HG03354 (cell line): ENCODE measurements around the gene ENG.
"Not testable (repeated sequence)": the region's sequence is repeated elsewhere in the genome, so short reads cannot be mapped to it uniquely, and the experiment has no call there.

ENCODE experiments used
- ATAC-seq: cut with Tn5 transposase; IDR thresholded peaks from one replicate; pipeline ENCODE4 v1.9.1; 2021; ENCODE audit warnings: mild to moderate bottlenecking; ENCODE audit not compliant: unreplicated experiment, poor library complexity, severe bottlenecking

Gene ENG

GRCh38 chr9:127781806-127782205 is 72.7 kb downstream of the ENG start:
- no peak for ATAC-seq

- ATAC-seq, result not testable (repeated sequence)
These were observed 73.5 kb downstream of the ENG start for GRCh38 chr9:127780909-127781308.

GRCh38 chr9:127780126-127780885 is 74.2 kb downstream of the ENG start:
- no peak for ATAC-seq

DNA sequence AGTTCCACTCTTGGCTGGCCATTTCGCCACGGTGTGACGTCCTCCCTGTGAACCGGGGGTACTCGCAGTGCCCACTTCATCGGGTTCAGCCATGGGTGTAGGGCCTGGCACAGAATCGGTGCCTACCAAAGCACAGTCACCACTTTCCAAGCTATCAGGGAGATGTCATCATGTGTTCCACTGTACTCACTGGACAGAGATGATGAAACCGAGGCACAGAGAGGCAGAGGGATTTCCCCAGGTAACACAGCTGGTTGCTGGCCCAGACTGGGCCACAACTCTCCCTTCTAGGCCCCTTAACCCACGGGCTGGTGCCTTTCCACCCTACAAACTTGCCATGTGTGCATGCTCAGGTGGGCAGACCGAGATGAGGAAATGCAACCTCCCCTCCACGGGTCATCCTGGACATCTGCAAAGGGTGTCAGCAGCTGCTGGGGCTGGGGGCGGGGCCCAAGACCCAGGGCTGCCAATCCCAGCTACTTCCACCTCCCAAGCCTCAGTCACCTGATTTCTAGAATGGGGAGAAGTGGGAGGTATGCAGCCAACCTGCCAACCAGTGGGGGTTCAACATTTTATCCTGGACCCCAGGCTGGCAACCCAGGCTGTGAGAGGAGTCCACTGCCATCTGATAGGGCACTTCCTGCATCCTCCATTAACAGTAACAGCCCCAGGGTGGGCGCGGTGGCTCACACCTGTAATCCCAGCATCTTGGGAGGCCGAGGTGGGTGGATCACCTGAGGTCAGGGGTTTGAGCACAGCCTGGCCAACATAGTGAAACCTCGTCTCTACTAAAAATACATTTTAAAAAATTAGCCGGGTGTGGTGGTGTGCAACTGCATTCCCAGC is 75.1 kb downstream of the ENG start:
- peak; percentile 46 for ATAC-seq

DNA sequence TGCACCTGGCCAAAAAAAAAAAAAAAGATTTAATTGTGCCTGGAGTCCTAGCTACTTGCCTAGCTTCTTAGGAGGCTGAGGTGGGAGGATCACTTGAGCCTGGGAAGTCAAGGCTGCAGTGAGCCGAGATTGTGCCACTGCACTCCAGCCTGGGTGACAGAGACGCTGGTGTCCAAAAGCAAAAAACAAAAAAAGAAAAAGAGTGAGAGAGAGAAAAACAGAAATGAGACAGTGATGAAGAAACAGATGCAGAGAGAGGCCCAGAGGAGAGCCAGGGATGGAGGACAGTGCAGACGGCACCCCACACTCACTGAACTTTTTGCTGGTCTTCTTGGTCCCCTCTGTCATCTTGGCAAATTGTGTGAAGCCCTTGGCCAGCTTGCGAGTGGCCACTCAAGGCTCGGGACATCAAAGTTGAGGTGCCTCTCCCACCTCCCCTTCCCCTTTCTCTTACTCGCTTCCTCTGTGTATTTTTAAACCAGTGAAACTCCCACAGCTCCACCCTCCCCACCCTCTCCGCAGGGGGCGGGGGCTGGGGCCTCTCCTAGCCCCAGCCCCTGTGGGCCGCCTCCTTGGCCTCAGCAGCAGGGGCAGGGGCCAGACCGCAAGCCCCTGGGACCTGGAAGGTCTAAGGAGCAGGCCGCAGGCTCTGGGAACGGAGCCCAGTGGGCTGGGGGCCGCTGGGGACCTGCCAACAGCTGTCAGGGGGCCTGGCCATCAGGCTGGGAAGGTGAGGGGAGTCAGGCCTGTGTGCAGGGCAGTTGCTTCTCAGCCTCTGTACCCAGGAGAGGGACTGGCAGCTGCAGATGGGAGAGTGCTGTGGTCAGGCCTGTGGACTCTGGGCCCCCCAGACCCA is 76.0 kb downstream of the ENG start, which contains the start of gene SH2D3C:
Gene SH2D3C, minus strand, starts transcription at position 387 of the 856 bp plus-strand sequence. Its CDS starts 39 bp downstream, at position 348.
- peak; percentile 39 for ATAC-seq

GRCh38 chr9:127777368-127777980 is 77.0 kb downstream of the ENG start:
- no peak for ATAC-seq

DNA sequence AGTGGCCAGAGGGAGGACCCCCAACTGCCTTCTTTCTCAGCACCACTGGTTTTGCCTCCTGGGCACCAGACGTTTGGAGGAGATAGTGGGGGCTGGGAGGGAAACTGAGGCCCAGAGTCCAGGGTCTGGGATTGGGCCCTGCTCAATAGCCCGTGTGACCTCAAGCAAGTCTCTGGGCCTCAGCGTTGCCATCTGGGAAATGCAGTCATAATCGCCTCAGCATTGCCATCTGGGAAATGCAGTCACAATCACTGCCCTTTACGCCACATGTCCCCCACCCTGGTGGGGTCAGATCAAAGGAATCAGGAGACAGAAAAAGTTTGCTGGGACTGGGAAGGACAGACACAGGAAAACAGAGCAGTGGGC is 77.6 kb downstream of the ENG start:
- ATAC-seq, result no peak

GRCh38 chr9:127776195-127776923 is 78.1 kb downstream of the ENG start:
- ATAC-seq, result peak; percentile 43

- no peak for ATAC-seq
These were observed 80.5 kb downstream of the ENG start for GRCh38 chr9:127773981-127774380.

DNA sequence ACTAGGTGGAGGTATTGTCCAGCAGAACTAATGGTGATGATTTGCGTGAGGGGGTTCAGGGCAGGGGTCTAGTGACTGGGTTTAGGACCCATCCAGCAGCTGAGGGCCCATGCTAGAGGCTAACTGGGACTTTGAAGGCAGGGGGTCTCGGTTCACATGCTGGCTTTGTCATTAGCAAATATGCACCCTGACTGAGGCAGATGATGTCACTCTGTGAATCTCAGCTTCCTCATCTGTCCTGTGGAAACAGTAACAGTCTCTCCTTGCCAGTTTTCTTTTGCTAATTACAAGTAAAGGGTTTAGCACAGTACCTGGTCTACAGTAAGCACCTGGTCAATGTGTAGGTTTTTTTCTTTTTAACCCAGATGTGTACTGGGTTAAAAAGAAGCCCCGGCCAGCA is 81.2 kb downstream of the ENG start:
- ATAC-seq, result no peak

GRCh38 chr9:127772603-127773002 is 81.9 kb downstream of the ENG start:
- ATAC-seq, result no peak

- ATAC-seq, result no peak
These were observed 82.8 kb downstream of the ENG start for GRCh38 chr9:127771570-127772189.

- ATAC-seq, result peak; percentile 87
These were observed 83.4 kb downstream of the ENG start for GRCh38 chr9:127770905-127771569.

DNA sequence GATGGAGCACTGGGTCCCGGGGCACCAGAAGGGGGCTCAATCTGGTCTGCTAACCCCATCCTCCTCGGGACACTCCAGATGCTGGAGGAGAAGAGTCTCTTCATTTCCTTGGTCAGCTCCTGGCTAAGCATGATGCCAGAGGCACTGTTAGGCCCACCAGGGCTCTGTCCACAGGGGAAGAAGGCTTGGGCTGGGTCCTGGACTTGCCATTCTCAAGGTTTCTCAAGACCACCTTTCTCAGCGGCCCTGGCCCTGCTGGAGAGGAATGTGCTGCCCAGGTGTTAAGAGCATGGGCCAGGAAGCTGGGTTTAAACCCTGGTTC is 83.9 kb downstream of the ENG start:
- no peak for ATAC-seq

DNA sequence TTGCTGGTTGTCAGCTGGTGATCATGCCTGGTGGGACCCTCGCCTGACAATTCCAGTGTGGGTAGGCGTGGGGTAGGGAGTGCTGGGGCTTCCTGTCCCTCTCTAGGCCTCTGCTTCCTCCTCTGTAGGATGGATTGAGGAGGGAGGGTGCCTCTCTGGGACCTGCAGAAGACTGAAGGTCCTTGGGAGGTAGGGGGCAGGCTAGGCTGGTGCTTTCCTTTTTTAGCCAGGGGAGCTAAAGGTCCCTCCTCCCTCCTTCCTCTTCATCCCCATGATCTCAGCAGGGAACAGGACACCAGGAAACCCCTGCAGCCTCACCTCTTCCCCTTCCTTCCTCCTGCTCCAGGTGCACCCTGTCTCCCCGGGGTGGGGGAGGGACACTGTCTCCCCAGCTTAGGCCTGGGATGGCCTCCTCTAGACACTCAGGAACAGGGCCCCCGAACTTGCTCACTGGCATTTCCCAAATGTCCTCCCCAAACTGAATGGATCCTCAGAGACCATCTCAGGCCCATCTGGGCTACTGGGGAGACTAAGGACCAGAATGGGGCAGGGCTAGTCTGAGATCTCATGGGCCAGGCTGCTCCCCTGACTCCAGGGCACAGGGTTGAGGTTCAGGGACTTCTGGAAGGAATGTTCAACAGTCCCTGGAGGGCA is 84.4 kb downstream of the ENG start:
- no peak for ATAC-seq

DNA sequence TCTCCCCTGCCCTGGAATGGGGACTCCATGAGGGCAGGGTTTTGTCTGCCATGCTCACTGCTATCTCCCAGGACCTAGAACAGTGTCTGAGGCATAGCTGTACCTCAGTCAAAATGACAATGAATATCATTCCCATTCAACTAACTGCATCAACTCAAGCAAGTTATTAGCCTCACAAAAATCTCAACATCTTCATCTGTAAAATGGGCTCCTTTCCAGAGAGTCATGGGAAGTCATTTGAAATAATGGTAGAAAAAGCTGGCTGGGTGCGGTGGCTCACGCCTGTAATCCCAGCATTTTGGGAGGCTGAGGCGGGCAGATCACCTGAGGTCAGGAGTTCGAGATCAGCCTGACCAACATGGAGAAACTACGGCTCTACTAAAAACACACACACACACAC is 85.4 kb downstream of the ENG start:
- no peak for ATAC-seq

GRCh38 chr9:127768698-127769097 is 85.8 kb downstream of the ENG start:
- ATAC-seq, result no peak

GRCh38 chr9:127767909-127768331 is 86.5 kb downstream of the ENG start:
- ATAC-seq, result no peak
